Measurements from ENCODE around the gene DOC2A.
A peak's percentile ranks its signal among the peaks of the same experiment; 100 is the strongest.

Gene DOC2A

GRCh38 chr16:30005341-30006094, 5.3 kb downstream of the DOC2A start:
- DNase-seq (ENCODE audit: low spot score), result peak; percentile 35

- no peak for DNase-seq (ENCODE audit: low spot score)
Observed at GRCh38 chr16:30004811-30005242, 6.0 kb downstream of the DOC2A start.

- DNase-seq (ENCODE audit: low spot score), result no peak
Observed at GRCh38 chr16:30004424-30004776, 6.4 kb downstream of the DOC2A start.

- no peak for DNase-seq (ENCODE audit: low spot score)
Observed at GRCh38 chr16:30003670-30004423, 7.0 kb downstream of the DOC2A start.

DNA sequence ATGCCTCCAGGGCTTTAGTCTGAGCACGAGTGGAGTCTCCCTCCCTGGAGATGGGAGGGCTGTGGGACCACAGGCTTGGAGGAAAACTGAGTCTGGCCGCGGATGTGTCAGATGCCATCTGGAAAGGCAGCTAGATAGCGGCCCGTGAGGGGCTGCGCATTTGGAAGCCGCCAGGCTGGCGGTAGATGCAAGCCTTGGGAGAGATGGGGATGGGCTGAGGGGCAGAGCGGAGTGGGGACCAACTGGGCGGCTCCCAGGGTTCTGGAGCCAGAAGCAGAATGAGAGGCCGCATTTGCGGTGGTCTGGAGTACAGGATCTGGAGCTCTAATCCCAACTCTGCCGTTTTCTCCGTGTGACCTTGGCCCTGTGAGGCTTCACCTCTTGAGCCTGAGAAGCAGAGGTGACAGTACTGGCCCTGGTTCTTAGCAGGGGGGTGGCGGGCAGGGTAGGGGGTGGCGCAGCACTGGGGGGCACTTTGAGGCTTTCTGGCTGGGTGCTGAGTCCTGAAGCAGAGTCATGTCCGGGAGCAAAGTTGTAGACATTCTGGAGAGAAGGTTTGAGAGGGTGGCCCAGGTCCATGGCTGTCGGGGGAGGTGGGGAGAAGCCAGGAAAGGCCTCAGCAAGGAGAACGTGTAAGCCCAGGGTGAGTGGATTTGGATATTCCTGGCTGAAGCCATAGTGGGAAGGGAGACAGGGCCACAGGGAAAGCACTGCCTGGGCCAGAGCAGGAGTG, 8.0 kb downstream of the DOC2A start:
- no peak for DNase-seq (ENCODE audit: low spot score)

DNA sequence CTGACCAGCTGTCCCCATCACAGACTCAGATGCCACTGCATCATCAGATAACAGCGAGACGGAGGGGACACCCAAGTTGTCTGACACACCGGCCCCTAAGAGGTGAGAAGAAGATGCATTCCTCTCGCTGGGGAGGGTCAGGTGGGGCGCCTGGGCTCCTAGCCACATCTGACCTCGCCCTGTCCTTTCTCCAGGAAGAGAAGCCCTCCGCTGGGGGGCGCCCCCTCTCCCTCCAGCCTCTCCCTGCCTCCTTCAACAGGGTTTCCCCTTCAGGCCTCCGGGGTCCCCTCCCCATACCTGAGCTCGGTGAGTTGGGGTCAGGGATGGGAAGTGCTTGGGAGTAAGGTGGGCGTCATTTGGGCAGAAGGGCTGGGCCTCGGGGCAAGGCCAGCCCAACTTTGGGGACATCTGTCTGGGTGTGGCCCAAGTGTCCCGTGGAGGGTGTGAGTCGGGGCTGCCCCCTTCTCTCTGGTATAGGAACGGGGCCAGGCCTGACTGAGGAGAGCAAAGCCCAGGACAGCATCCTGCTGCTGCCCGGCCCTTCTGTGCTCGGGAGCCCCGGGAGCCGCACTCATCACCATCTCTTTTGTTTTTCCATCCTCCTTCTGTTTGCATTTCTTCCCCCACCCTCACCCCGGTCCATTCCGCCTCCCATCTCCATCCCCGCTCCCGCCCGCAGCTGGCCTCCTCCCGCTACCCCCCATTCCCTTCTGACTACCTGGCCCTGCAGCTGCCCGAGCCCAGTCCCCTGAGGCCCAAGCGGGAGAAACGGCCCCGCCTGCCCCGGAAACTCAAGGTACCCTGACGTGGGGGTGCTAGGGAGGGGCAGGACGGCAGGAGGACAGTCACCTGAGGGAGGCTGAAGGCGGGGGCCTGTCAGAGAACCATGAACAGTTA, 9.8 kb downstream of the DOC2A start:
- DNase-seq (ENCODE audit: low spot score), result no peak

DNA sequence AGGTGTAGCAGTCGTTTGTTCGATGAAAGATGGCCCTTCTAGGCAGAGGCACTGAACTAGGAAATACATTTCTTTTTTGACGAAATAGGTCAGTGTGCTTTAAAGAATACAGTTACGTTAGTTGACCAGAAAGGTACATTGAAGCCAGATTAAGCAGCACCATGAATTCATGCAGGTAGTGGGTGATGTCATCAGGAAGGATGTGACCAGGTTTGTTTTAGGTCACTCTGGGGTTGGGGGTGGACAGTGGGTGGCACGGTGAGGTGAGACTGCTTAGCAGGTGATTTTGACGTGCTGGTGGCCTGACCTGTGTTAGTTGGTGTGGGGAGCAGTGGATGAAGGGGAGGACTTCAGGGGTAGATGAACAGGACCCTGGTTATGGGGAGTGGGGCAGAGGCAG, 11.2 kb downstream of the DOC2A start:
- DNase-seq (ENCODE audit: low spot score), result no peak

DNA sequence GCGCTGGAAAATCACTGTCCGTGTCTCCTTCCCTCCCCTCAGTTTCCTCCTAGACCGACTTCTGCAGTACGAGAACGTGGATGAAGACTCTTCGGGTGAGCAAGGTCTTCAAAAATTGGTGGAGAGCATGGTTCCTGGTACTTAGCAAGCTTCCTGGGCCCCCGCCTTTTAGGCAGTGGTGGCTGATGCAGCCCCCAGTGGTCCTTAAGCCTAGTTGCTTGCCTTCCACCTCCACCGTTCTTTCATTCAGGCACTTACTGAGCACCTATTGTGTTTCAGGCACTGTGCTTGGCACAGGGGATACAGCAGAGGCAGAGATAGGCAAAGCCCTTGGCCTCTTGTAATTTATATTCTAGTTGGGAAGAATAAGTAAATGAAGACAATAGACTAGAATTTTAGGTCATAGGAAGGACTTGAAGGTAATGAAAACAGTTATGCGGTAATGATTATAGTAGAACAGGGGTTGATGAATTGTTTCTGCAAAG, 14.0 kb downstream of the DOC2A start:
- no peak for DNase-seq (ENCODE audit: low spot score)

DNA sequence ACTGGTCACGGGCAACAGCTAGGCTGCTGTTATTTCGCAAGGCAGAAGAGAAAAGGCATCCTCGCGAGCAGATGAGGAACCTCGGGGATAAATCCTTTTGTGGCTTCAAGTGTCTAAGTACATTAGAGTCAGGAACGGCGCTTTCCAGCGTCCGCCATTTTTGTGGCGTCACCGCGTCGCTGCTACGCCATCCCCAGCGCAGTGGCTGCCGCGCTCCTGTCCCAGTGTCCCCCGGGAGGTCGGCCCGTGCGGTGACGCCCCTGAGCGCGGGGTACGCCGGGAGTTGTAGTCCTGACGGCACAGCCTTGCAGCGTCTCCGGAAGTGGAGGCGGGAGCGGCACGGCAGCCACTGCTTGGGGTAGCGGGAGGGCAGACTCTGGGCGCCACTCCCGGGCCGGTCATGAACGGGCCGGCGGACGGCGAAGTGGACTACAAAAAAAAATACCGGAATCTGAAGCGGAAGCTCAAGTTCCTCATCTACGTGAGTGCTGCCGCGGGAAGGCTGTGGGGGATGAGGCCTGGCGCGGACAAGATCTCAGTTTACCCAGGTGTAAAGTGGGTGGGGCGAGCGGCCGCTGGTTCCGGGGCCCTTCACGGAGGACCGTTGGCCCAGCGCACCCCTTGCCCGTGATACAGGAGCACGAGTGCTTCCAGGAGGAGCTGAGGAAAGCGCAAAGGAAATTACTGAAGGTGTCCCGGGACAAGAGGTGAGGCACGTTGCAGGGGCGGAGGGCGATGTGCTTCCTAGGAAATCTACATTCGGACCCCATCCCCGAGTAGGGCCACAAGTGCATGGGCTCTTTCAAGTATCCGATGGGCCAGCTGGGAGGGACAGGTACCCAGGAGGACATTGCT, 14.7 kb downstream of the DOC2A start, which contains the start of gene INO80E:
Gene INO80E (plus strand): TSS at position 331 of the 855 bp plus-strand sequence. CDS start 70 bp downstream, at position 401.
- peak; percentile 98 for DNase-seq (ENCODE audit: low spot score)

- DNase-seq (ENCODE audit: low spot score), result peak; percentile 83
Observed at GRCh38 chr16:29995324-29995910, 15.4 kb downstream of the DOC2A start, which contains the start of gene HIRIP3. Gene HIRIP3 (minus strand): TSS chr16:29995617. CDS start chr16:29995605, 12 bp downstream.

GRCh38 chr16:29994600-29995323, 16.1 kb downstream of the DOC2A start:
- no peak for DNase-seq (ENCODE audit: low spot score)

- DNase-seq (ENCODE audit: low spot score), result no peak
Observed at GRCh38 chr16:29993903-29994599, 16.8 kb downstream of the DOC2A start.

- no peak for DNase-seq (ENCODE audit: low spot score)
Observed at GRCh38 chr16:29993191-29993902, 17.5 kb downstream of the DOC2A start.

DNA sequence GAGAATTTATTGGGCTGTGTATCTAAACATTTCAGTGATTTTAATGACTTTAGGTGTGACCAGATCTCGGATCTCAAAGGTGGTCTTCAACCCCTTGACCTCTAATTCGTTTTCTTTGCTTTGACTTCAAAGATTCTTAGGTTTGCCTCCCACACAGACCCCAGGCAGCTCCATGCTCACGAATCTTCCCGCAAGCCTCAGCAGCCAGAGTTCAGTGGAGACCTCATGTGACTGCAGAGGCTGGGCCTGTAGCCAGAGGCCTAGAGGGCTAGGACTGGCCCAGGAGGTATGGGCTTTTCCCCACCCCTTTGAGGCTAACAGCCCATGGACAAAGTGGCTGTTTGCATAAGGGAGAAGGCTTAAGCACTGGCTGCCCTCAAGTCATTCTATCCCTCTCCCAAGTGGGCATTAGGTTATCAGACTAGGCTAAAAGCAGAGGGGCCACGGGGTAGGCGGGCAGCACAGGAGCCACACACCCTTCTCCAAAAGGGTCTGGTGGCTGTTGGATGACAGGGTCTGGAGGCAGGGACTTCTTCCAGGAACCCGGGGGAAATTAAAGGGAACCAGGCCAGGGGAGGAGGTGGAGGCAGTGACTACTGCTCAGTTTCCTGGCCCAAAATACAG, 18.4 kb downstream of the DOC2A start:
- no peak for DNase-seq (ENCODE audit: low spot score)

DNA sequence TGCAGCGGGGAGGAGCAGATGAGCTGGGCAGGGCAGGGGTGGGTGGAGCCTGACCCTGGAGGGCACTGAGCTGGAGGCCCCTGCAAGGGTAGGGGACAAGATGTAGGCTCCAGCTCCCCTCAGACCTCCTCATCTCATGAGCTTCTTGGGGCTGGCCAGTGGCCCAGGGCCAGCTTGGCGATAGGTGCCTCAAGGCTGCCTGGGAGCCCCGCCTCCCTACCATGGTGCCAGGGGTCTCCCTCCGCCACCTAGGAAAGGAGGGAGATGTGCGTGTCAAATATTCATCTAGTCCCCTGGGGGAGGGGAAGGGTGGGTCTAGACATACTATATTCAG, 19.3 kb downstream of the DOC2A start:
- no peak for DNase-seq (ENCODE audit: low spot score)

DNA sequence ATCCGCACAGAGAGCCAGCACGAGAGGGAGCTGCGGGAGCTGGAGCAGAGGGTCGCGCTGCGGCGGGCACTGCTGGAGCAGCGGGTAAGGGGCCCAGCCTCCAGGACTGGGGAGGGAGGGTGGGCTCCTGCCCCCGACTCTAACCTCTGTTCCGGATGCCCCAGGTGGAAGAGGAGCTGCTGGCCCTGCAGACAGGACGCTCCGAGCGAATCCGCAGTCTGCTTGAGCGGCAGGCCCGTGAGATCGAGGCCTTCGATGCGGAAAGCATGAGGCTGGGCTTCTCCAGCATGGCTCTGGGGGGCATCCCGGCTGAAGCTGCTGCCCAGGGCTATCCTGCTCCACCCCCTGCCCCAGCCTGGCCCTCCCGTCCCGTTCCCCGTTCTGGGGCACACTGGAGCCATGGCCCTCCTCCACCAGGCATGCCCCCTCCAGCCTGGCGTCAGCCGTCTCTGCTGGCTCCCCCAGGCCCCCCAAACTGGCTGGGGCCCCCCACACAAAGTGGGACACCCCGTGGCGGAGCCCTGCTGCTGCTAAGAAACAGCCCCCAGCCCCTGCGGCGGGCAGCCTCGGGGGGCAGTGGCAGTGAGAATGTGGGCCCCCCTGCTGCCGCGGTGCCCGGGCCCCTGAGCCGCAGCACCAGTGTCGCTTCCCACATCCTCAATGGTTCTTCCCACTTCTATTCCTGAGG, 19.8 kb downstream of the DOC2A start:
- no peak for DNase-seq (ENCODE audit: low spot score)

DNA sequence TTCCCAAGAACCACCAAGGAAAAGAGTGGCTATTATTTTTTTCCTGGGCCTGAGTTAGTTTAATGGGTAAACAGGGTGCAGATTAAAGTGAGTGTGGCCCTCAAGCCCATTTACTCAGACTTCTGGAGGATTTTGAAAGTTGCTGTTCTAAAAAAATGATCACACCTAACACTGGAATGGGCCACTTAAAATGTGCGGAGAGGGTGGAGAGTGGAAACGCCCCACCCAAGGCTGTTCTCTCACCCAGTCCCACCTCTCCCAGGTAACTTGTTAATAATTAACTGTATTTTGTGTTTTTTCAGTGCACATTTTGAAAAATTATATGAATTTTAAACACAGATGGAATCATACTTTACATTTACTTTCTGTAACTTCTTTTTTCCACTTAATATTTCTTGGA, 20.8 kb downstream of the DOC2A start:
- no peak for DNase-seq (ENCODE audit: low spot score)
